ENCODE data around the gene TPP1.

Gene TPP1

DNA sequence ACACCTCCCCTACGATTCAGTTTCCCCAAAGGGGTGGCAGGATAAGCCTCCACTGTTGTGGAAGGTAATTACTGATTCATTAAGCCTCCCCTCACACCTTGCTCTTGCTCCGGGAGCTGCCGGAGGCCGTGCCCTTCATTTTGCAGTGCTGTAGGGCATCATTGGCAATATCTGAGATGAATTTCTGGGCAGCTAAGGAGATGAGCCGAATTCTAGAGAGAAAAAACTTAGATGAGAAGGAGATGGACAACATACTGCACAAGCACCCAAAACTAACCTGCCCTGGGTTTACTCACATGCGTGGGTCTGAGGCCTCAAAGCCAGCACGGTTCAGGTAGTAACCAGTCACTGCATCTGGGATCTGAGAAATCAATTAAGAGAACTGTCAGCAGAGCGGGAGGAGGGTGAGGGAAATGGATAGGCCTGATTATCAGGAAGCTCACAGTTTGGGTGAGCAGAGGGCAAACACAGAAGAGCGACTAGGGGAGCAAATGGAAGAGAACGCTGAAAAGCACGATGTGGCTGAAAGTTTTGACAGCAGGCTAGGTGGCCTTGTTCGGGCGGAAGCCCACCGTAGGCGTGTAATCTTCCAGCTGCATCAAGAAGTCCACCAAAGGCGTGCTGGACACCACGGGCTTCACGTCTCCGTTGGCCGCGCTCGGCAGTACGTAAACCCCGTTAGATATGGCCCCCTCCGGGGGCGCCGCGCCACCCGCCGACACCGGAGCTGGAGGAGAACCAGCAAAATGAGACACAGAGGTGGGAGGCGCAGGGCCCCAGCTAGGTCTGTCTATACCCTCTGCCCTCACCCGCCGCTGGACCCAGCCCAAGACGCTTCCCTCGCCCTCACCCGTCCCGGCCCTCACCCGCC lies 7.9 kb downstream of the TPP1 start:
- DNase-seq (ENCODE audit: low read depth) = peak; percentile 41

DNA sequence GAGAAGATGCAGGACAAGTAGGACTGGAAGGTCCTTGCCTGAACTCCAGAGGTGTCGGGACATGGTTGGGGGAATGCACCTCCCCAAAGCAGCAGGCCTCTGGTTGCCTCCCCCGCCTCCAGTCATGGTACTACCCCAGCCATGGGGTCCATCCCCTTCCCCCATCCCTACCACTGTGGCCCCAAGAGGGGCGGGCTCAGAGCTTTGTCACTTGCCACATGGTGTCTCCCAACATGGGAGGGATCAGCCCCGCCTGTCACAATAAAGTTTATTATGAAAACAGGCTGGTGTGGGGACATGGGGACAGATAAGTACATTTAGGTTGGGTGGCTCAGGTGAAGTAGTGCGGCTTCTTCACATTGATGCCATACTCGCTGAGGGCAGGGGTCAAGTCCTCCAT lies 8.6 kb downstream of the TPP1 start:
- DNase-seq (ENCODE audit: low read depth) = no peak

DNA sequence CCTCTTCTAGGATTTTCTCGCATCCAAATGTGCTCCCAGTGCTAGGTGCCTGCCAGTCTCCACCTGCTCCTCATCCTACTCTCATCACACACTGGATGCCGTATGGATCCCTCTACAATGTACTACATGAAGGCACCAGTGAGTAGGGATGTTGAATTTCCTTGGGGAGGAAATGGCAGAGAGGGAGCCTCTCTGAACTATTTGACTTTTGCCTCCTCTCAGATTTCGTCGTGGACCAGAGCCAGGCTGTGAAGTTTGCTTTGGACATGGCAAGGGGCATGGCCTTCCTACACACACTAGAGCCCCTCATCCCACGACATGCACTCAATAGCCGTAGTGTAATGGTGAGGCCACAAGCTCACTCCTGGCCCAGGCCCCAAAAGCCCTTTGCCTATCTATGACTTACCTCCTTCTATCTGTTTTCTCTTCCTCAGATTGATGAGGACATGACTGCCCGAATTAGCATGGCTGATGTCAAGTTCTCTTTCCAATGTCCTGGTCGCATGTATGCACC lies 9.7 kb downstream of the TPP1 start:
- DNase-seq (ENCODE audit: low read depth) = no peak

DNA sequence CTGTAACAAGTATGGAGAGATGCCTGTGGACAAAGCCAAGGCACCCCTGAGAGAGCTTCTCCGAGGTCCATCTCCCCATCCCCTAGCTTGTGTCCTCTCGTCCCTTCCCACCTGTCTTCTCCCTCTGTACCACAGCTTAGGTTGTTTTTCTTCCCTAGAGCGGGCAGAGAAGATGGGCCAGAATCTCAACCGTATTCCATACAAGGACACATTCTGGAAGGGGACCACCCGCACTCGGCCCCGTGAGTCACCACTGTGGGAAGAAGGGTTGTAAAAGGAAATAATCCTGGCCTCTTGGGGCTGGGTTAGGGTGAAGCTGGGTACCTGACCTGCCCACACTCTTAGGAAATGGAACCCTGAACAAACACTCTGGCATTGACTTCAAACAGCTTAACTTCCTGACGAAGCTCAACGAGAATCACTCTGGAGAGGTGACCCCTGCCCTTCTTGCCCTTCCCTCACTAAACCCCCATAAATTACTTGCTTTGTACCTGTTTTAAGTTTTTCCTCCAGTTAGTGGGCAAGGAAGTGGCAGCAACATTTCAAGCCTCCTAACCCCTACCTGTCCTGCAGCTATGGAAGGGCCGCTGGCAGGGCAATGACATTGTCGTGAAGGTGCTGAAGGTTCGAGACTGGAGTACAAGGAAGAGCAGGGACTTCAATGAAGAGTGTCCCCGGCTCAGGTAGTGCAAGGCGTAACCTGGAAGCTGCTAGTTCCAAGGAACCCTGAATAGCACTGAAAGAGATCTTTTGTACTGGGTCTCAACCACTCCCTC lies 10.3 kb downstream of the TPP1 start:
- no peak for DNase-seq (ENCODE audit: low read depth)

DNA sequence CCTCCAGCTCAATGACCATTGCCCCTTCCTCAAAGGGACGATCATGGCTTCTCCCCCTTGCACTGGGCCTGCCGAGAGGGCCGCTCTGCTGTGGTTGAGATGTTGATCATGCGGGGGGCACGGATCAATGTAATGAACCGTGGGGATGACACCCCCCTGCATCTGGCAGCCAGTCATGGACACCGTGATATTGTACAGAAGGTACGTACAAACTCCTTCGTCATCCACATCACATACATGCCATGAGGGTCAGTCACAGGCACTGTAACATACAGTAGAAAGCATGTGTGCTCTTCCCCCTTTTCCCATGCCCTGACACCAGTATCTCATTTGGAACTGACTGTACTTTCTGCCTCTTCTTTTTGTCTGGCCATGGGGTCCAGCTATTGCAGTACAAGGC lies 11.2 kb downstream of the TPP1 start:
- no peak for DNase-seq (ENCODE audit: low read depth)

DNA sequence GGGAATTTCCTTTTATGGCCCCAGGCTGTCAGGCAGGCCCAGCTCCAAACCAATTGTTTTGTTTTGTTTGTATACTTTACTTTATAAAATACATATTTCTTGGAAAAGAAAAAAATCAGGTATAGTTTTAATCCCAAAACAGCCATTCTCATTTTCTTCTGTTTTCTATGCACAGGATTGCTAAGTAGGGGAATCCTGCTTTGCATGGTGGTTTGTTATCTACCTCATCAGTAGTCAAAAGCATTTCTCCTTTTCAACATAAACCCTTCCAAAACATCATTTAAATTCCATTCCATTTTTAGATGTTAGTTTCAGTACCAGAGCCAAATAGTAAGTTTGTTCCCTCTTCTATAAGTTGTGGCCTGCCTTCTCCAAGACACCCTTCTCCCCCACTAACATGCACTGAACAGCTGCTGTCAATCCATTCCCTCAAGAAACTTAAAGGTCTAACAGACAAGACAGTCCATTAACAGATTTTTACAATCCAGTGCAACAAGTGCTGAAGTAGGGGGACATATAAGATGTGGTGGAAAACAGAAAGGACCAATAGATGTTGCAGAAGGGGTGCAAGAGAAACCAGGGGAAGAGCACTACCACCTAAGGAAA lies 11.9 kb downstream of the TPP1 start:
- DNase-seq (ENCODE audit: low read depth) = no peak

DNA sequence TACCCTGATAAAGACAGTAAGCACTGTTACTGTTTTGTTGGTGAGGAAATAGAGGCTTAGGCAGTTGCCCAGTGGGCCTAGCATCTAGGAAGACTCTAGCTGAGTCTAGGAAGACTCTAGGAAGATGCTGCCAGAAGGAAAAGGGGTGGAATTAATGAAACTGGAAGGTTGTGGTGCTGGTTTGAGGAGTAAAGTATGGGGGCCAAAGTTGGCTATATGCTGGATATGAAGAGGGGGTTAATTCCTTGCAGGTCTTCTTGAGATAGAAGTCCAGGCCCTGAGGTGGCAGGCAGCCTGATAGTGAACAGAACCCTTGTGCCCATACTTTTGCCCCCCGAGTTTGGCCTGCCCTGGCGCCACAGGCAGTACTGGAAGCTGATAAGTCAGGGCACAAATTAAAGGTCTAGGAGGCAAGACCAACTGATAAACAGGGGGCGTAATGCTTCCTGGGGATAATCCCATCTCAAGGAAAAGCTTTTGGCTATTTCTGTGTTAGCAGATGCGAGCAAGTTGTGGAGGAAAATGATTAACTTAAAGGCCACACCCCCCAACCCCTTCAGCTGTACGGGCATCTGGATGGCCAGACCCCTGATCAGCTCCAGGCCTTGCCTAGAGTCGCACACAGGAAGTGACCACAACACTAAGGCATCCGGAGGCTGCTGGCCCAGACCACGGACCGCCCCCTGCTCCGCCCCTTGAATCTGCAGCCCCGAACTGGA lies 12.6 kb downstream of the TPP1 start:
- DNase-seq (ENCODE audit: low read depth) = peak; percentile 96

DNA sequence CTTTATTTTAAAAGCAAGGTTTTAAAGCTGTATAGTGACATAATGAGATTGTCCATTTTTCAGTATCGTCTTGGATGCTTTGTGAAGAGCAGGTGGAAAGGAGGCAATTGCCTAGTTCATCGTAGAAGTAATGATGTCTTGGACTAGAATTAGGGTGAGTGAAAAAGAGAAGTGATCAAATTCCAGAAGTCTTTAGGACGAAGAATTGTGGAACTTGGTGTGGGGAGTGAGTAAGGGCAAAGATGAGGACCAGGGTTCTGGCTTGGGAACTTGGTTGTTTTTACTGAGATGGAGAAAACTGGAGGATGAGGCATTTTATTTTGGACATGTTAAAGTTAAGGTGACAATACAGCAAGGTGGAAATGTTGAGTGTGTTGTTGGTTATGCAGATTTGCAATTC lies 14.4 kb downstream of the TPP1 start:
- no peak for DNase-seq (ENCODE audit: low read depth)

DNA sequence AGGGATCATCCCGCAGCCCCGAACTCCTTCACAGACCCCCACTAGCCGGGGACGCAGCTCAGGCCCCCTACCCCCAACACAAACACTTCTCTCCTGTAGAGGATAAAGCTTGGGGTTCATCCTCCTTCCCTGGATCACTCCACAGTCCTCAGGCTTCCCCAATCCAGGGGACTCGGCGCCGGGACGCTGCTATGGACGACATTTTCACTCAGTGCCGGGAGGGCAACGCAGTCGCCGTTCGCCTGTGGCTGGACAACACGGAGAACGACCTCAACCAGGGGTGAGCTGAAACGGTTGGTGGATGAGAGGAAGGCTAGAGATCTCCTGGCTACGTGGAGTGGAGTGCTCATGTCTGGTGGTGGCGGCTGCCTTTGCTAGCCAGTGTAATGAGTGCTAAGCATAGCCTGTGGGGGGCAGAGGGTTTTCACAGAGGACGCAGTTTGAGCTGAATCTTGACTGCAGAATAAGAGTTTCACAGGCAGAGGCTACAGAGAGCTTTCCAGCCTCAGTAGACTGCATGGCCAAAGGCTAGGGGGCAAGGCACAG lies 15.1 kb downstream of the TPP1 start:
- DNase-seq (ENCODE audit: low read depth) = peak; percentile 76

DNA sequence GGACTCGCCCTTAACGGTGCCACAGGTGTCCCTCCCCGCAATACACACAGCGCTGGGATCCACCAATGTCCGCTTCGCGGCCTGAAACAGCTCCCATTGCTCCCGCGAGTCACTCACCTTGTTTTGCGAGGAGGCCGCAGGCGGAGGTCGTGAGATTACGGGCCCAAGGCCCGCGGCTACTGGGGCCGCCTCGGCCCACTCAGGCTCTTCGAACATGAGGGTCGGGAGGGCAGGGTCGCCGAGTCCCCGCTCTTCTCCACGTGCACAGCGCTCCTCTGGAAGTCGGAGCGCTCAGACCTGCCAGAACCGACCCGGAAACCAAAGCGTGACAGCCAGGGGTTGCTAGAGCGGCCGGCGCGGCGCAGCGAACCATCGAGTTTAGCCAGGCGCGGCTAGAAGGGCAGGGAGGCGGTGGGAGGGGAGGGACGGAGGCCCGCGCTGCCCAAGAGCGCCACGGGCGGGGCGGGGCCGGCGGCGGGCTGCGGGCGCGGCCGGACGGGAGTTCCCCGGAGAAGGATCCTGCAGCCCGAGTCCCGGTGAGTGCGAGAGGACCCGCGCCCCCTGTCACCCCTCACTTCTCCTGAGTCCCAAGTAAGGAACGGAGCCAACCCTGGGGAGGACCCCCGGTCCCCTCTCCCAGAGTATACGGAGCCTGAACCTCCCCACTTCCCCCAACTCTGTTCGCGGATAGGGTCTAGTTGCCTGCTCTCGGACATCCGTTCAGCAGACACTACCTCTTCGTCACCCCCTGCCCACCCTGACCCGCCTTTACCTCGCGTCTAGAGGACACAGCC lies 15.7 kb downstream of the TPP1 start, which contains the start of the genes ILK and RRP8:
ILK (plus strand) TSS at position 488 of the 794 bp plus-strand sequence. CDS start 498 bp downstream, outside the sequence.
RRP8 (minus strand) TSS at position 330 of the 794 bp plus-strand sequence; CDS start at position 216, 114 bp downstream.
- DNase-seq (ENCODE audit: low read depth) = peak; percentile 92

DNA sequence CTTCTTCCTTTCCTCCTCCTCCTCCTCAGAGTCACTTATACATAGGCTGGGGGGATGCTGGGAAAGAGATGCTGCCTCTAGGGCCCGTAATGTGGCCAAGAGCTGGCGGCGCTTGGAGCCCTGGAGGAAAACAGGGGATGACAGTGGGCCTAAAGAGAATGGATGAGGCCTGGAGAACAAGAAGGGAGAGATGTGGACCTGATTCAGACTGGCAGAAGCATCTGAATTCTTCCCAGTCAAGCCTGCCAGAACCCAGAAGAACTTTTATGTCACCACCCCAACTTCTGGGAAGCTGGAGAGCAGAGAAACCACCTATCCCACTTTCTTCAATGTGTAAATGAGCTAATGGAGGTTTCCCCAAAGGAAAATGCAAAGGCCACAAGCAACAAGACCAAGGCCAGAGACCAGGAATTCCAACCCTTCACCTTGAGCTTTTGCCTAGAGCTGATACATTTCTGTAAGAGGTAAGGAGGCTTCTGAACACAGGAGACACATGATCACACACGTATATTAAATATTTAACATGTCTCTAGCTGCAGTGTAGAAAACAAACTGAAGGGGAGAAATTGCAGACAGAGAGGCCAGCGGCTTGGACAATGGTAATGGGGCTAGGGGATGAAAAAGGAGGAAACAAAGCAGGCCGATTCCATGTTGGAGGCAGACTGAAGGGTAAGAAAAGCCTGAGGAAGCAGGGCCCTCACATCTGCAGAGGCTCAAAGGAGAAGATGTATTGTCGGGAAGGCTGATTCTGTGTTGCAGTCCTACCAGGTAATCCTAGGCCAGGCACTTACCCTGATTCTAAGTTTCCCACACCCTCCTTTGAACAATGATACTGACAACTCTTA lies 16.9 kb downstream of the TPP1 start:
- DNase-seq (ENCODE audit: low read depth) = no peak

DNA sequence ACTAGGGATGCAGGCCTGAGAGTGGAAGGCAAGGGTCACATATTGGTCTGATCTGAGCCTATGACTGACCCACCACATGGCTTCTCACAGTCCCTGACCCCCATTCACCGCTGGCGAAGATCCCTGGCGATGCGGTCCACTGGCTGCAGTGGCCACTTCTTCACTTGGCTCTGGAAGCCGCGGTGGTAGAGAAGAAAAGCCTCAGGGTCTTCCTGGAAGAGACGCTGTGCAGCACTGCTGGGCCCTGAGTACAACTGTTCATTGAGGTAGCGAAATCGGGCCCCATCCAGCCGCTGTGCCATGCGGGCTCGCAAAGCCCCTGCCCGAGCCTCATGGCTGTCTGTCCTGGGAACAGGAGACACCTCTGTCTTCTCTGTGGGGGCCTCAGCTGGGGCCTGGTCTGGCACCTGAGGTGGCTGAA lies 18.2 kb downstream of the TPP1 start:
- no peak for DNase-seq (ENCODE audit: low read depth)

DNA sequence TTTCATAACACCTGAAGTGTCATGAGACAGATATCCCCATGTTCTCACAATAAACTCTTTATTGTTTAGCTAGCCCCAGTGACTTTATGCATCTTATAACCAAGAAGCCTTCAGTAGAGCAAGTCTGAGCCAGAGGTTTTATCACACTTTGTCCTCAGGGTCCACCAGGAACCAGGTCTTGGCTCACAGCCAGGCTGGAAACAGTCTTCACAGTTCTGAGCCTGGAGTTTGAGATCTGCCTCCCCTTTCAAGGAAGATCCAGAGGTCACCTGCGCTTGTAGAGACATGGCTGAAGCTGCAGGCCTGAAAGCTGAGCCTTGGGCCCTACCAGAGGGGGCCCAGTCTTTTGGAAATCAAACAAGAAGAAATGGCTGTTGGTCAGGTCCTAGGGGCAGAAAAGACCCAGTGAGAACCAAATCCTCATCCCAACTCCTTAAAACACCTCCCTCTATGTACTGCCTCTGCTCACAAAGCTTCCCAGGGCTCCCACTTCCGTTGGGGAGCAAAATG lies 19.3 kb downstream of the TPP1 start:
- DNase-seq (ENCODE audit: low read depth) = no peak

DNA sequence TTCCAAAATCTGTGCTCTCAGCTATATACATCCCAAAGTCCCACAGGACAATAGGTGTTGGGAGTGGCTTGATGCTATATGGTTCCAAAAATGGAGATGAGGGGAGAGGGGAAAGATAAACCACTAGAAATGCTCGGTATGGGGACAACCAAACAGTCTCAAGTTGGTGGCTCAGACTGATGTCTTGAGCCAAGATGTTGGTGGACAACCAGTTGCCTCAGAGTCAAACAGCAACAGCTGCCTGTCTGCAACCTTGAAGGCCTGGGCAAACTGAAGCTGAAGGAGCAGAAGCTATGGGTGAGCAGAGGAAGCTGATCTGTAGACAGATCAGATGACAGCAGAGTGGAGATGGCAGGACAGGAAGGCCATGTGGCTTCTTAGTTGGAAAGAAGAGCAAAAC lies 19.8 kb downstream of the TPP1 start:
- no peak for DNase-seq (ENCODE audit: low read depth)

DNA sequence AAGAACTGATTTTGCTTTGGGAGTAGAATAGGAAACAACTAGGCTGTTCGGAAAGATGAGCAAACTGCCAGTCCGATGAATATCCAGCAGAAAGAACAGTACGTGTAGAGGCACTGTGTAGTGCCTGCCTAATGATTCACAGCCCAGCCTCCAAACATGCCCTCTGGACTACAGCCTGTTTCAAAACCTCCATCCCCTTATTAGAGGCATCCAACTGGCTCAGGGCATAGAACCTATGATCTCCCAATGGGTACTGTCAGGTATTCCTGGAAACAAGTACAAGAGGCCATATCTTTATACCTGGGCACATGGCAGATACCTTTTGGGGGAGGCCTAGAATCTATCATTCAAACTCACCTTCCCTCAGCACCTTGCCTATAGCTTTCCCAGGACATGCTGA lies 20.7 kb downstream of the TPP1 start:
- DNase-seq (ENCODE audit: low read depth) = no peak

DNA sequence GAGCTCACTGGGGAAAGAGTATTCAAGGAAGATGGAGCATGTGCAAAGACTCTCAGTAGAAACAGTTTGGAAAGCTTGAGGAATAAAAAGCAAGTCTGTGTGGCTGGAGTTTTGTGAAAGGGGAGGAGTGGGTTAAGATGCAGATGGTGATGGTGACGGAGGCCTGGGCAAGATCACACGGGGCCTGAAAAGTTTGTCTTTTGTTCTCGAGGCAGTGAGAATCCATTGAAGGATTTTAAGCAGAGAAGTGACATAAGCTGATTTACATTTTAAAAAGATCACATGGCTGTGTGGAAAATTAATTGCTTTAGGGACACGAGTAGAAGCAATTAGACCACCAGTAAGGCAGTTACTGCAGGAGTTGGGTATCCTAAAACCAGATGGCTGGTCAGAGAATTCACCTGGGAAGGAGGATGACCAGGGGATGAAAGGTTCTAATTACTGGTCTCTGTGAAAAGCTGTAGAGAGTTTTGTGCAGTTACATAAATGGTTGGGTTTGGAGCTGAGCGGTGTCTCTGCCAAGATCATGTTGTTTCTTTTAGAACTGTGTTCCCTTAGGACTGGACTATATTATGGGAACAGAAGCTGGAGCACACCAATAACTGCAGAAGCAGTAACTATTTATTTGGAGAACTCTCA lies 22.9 kb downstream of the TPP1 start:
- no peak for DNase-seq (ENCODE audit: low read depth)

DNA sequence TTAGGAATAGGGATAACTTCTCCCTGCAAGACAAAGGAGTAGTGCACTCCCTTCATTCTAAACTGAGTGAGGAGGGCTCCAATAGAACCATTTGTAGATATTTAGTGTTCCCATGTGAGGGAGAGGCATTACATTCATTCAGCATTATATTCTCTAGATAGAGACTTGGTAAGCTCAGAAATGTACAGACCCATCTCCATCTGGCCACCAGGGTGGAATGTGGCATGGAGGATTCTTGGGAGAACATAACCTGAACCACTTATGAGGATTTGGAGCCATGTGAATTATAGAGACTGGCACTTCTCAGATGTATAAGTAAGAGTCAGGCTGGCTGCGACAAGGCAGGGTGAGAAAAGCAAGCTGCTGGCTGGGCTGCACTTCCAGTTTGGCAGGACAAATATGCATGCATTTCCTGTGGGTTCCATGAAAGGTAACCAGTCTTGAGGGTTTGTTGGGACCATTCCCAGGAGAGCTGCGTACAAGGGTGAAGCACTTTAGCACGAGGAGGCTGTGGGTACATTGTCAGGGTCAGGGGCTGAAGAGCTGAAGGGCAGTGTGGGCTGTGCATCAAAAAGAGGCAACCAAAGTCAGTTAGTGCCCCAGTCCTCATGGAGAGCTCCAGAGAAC lies 25.0 kb downstream of the TPP1 start:
- no peak for DNase-seq (ENCODE audit: low read depth)

DNA sequence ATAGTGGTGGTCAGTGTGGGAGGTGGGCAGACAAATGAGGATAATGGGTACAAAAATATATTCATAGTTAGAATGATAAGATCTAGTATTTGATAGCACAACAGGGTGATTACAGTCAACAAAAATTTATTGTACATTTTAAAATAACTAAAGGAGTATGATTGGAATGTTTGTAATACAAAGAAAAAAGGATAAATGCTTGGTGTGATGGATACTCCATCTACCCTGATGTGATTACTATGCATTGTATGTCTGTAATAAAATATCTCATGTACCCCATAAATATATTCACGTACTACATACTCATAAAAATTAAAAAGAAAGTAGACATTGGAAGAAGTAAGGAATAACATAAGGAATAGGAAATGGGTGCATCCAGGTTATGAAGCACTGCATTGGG lies 31.2 kb downstream of the TPP1 start:
- DNase-seq (ENCODE audit: low read depth) = no peak

Data from iris pigment epithelial cell (primary cell).